HL-60 (cell line): Measurements from ENCODE around the gene AFM.

ENCODE experiments used
- CTCF ChIP-seq: IDR thresholded peaks from one replicate; pipeline ENCODE4 v1.5.1; 2011; ENCODE audit warnings: low read length, control low read depth, inconsistent platforms; ENCODE audit not compliant: insufficient read depth
- GABPA ChIP-seq: IDR thresholded peaks from 2 replicates; pipeline ENCODE4 v1.6.1; 2012; ENCODE audit warnings: low read depth

GRCh38 chr4:73435984-73436383 is 45.6 kb upstream of the AFM start, which contains the start of gene AFP:
- TF ChIP-seq GABPA (no peak), CTCF (no peak)
